ENCODE measurements around the gene YIPF3. TPM values are rescaled to one million over a fixed set of nuclear protein-coding genes. Genes with fewer than 3 reads are reported as not detected.

YIPF3 gene
- total and polyA plus RNA-seq, 5 donors = 70.3 to 95.0 (median 73.0) TPM

Other genes with a start within 250 kb of the YIPF3 start
- gene SLC22A7, start 218.7 kb downstream of the YIPF3 start, total RNA-seq = not detected
- not detected for gene SLC22A7, start 218.7 kb downstream of the YIPF3 start, polyA plus RNA-seq
- 1 to 10 TPM; 1.5 to 3.4 (median 2.7) TPM for gene CRIP3, start 208.1 kb downstream of the YIPF3 start, total RNA-seq
- 2.6 TPM for gene CRIP3, start 208.1 kb downstream of the YIPF3 start, polyA plus RNA-seq
- gene ZNF318, start 147.3 kb downstream of the YIPF3 start, total RNA-seq = 10 to 100 TPM in 3 of 4 donors, 1 to 10 TPM in 1; 9.2 to 14.0 (median 11.4) TPM
- gene ZNF318, start 147.3 kb downstream of the YIPF3 start, polyA plus RNA-seq = 4.6 TPM
- 10 to 100 TPM; 11.0 to 16.0 (median 14.0) TPM for gene ABCC10, start 89.4 kb downstream of the YIPF3 start, total RNA-seq
- gene ABCC10, start 89.4 kb downstream of the YIPF3 start, polyA plus RNA-seq = 12.7 TPM
- under 1 TPM in 3 of 4 donors, not detected in 1; 0.42 to 0.49 (median 0.47) TPM for gene DLK2, start 61.4 kb downstream of the YIPF3 start, total RNA-seq
- 1.1 TPM for gene DLK2, start 61.4 kb downstream of the YIPF3 start, polyA plus RNA-seq
- 10 to 100 TPM; 17.2 to 23.9 (median 20.1) TPM for gene TJAP1, start 39.4 kb downstream of the YIPF3 start, total RNA-seq
- gene TJAP1, start 39.4 kb downstream of the YIPF3 start, polyA plus RNA-seq = 15.5 TPM
- gene LRRC73, start 6.6 kb downstream of the YIPF3 start, total RNA-seq = 1 to 10 TPM in 3 of 4 donors, under 1 TPM in 1; 0.82 to 2.5 (median 1.7) TPM
- 1.1 TPM for gene LRRC73, start 6.6 kb downstream of the YIPF3 start, polyA plus RNA-seq
- 10 to 100 TPM; 14.1 to 24.8 (median 15.6) TPM for gene POLR1C, start 163 bp upstream of the YIPF3 start, total RNA-seq
- 13.9 TPM for gene POLR1C, start 163 bp upstream of the YIPF3 start, polyA plus RNA-seq
- 10 to 100 TPM; 10.4 to 18.5 (median 14.7) TPM for gene XPO5, start 59.1 kb upstream of the YIPF3 start, total RNA-seq
- 4.9 TPM for gene XPO5, start 59.1 kb upstream of the YIPF3 start, polyA plus RNA-seq
- gene POLH, start 59.3 kb upstream of the YIPF3 start, total RNA-seq = 1 to 10 TPM; 5.6 to 9.4 (median 8.5) TPM
- 3.1 TPM for gene POLH, start 59.3 kb upstream of the YIPF3 start, polyA plus RNA-seq
- gene GTPBP2, start 112.3 kb upstream of the YIPF3 start, total RNA-seq = 10 to 100 TPM; 21.8 to 30.7 (median 28.5) TPM
- 24.6 TPM for gene GTPBP2, start 112.3 kb upstream of the YIPF3 start, polyA plus RNA-seq
- 10 to 100 TPM; 24.4 to 25.6 (median 25.0) TPM for gene MAD2L1BP, start 118.9 kb upstream of the YIPF3 start, total RNA-seq
- gene MAD2L1BP, start 118.9 kb upstream of the YIPF3 start, polyA plus RNA-seq = 21.6 TPM
- under 1 TPM in 3 of 4 donors, not detected in 1; 0.11 to 0.18 (median 0.14) TPM for gene RSPH9, start 128.1 kb upstream of the YIPF3 start, total RNA-seq
- 0.29 TPM for gene RSPH9, start 128.1 kb upstream of the YIPF3 start, polyA plus RNA-seq
- gene MRPS18A, start 170.9 kb upstream of the YIPF3 start, total RNA-seq = 10 to 100 TPM; 33.1 to 39.0 (median 34.9) TPM
- 58.0 TPM for gene MRPS18A, start 170.9 kb upstream of the YIPF3 start, polyA plus RNA-seq

Data from right cardiac atrium (tissue), 5 donors.